Transverse colon (tissue), 4 donors: Measurements from ENCODE around the gene DLGAP1. TPM values are rescaled to one million over a fixed set of nuclear protein-coding genes. Genes with fewer than 3 reads are reported as not detected.

Experiments used
- DNase-seq: peaks from one replicate; pipeline ENCODE4 v3.0.0-alpha.2; 2019
- H3K27ac ChIP-seq, 4 donors: fragments of 200-600 bp; sonication (generic); 2 replicates each; pipeline ENCODE4 v1.5.1; 2016 to 2018; ENCODE audit warnings: inconsistent platforms in 4 of 4
- H3K27me3 ChIP-seq: fragments of 200-600 bp; sonication (generic); 2 replicates; pipeline ENCODE4 v1.5.1; 2017; ENCODE audit warnings: inconsistent platforms
- H3K36me3 ChIP-seq, 4 donors: fragments of 200-600 bp; sonication (generic); 2 replicates each; pipeline ENCODE4 v1.5.1; 2017 to 2019; ENCODE audit warnings: inconsistent platforms in 4 of 4
- H3K4me1 ChIP-seq, 4 donors: fragments of 200-600 bp; sonication (generic); 2 replicates each; pipeline ENCODE4 v1.5.1; 2017 to 2020; ENCODE audit warnings: inconsistent platforms in 4 of 4
- H3K4me3 ChIP-seq, 4 donors: fragments of 200-600 bp; sonication (generic); 1 replicate in 1 of 4; 2 replicates in 3 of 4; pipeline versions ENCODE4 v1.5.1 to v1.6.1; 2017 to 2019; ENCODE audit warnings: inconsistent platforms in 4 of 4
- H3K9me3 ChIP-seq, 2 donors: fragments of 200-600 bp; sonication (generic); 2 replicates each; pipeline ENCODE4 v1.5.1; 2017 to 2019; ENCODE audit warnings: inconsistent platforms in 2 of 2
- CTCF ChIP-seq, 5 experiments: fragments of 200-600 bp in 3 of 5; fragments of 450-650 bp in 2 of 5; sonication (generic) in 3 of 5; IDR thresholded peaks; 1 replicate in 2 of 5; 2 replicates in 3 of 5; pipeline ENCODE4 v1.5.1; 2016 to 2017; ENCODE audit warnings: antibody characterized with exemption in 5 of 5, inconsistent platforms in 3 of 5, mild to moderate bottlenecking in 2 of 5, moderate library complexity in 1 of 5
- EP300 ChIP-seq: sonication (generic); formaldehyde crosslinking; IDR thresholded peaks from one replicate; pipeline ENCODE4 v1.6.1; 2017; ENCODE audit warnings: antibody characterized with exemption, low read depth
- POLR2A ChIP-seq: fragments of 450-650 bp; IDR thresholded peaks from one replicate; pipeline ENCODE4 v1.6.1; 2016; ENCODE audit warnings: antibody characterized with exemption, mild to moderate bottlenecking, moderate library complexity
- POLR2AphosphoS5 ChIP-seq, 3 donors: sonication (generic); formaldehyde crosslinking; IDR thresholded peaks; one replicate each; pipeline ENCODE4 v1.6.1; 2016; ENCODE audit warnings: antibody characterized with exemption in 3 of 3
- WGBS, 2 donors: methylation state at CpG; one replicate each; pipeline ENCODE4 v1.1.5; 2018; ENCODE audit warnings: low coverage in 1 of 2; 5-methylcytosine and 5-hydroxymethylcytosine counted together
- in situ Hi-C, 4 donors: fragments of 200-750 bp; cut with MboI; loops; one replicate each; pipeline versions ENCODE4 v1.15.0 to v1.15.1; 2017; ENCODE audit warnings: low sequenced_read_pairs in 3 of 4, low pct_ligation_motif_present in 1 of 4, low pct_unique_long_range_greater_than_20kb in 1 of 4
- intact Hi-C: fragments of 100-400 bp; cut with DNase I; formaldehyde crosslinking; loops from one replicate; pipeline ENCODE4 v1.15.1; 2023; ENCODE audit warnings: low total_unique reads
- total RNA-seq, 4 donors: library from RNA; depleted of rRNA; stranded (reverse); fragments of >200 nt; gene quantifications; one replicate each; pipeline ENCODE4 v1.1.0, GENCODE V29; 2016

DLGAP1 gene
- total RNA-seq, 4 donors from 2014 or later: 2.7 to 7.2 (median 3.3) TPM

GRCh38 chr18:3486512-3486911 lies 968.6 kb downstream of the DLGAP1 start:
- intact Hi-C loops (no loop called here), in situ Hi-C loops (no loop called here)
- H3K9me3 ChIP-seq: no peaks in the 10 kb centered on the region
- TF ChIP-seq POLR2A: no peak
- TF ChIP-seq EP300: no peak
- TF ChIP-seq CTCF (IDR thresholded peaks at IDR 0.05): no peak
- no peak for TF ChIP-seq POLR2AphosphoS5 (IDR thresholded peaks at IDR 0.05)
- no peaks in the 10 kb centered on the region for H3K27me3 ChIP-seq
- H3K4me1 ChIP-seq: no peaks in the 10 kb centered on the region
- 60 to 91% methylated on average over 2 to 7 of the region's 7 CpGs for WGBS, 2 donors
- no peaks in the 10 kb centered on the region for H3K36me3 ChIP-seq
- DNase-seq: no peak
- no peak overlapping the region for H3K4me3 ChIP-seq
- no peak overlapping the region for H3K27ac ChIP-seq

- Histone ChIP-seq H3K4me3 (no peak overlapping the region), H3K27ac (no peak overlapping the region), H3K9me3 (no peaks in the 10 kb centered on the region), H3K36me3 (no peaks in the 10 kb centered on the region), H3K4me1 (no peaks in the 10 kb centered on the region), H3K27me3 (no peaks in the 10 kb centered on the region)
- TF ChIP-seq CTCF (IDR thresholded peaks at IDR 0.05): no peak
- TF ChIP-seq POLR2A: no peak
- TF ChIP-seq POLR2AphosphoS5 (IDR thresholded peaks at IDR 0.05): no peak
- no peak for TF ChIP-seq EP300
- WGBS, 2 donors: 79 to 94% methylated on average over 3 to 9 of the region's 9 CpGs
- DNase-seq: no peak
- intact Hi-C loops: no loop called here
- in situ Hi-C loops: no loop called here
These were observed 969.7 kb downstream of the DLGAP1 start for GRCh38 chr18:3485153-3486149.

- Histone ChIP-seq H3K4me3 (no peak overlapping the region), H3K27ac (no peak overlapping the region), H3K36me3 (no peaks in the 10 kb centered on the region), H3K27me3 (no peaks in the 10 kb centered on the region), H3K4me1 (peaks cover 0 to 9% (median 6%) of the 10 kb centered on the region in 4 donors), H3K9me3 (no peaks in the 10 kb centered on the region)
- intact Hi-C loops: no loop called here
- no peak for DNase-seq
- WGBS, 2 donors: 79 to 89% methylated on average over 3 of the region's 3 CpGs
- TF ChIP-seq EP300 (no peak), POLR2A (no peak), CTCF (IDR thresholded peaks at IDR 0.05) (no peak), POLR2AphosphoS5 (IDR thresholded peaks at IDR 0.05) (no peak)
- in situ Hi-C loops: no loop called here
These were observed 972.8 kb downstream of the DLGAP1 start for GRCh38 chr18:3482258-3482657.

- intact Hi-C loops: no loop called here
- Histone ChIP-seq H3K4me3 (no peak overlapping the region), H3K36me3 (no peaks in the 10 kb centered on the region), H3K4me1 (peaks cover 0 to 9% (median 6%) of the 10 kb centered on the region in 4 donors), H3K9me3 (no peaks in the 10 kb centered on the region), H3K27me3 (no peaks in the 10 kb centered on the region), H3K27ac (no peak overlapping the region)
- TF ChIP-seq POLR2AphosphoS5 (IDR thresholded peaks at IDR 0.05) (no peak), EP300 (no peak), CTCF (IDR thresholded peaks at IDR 0.05) (peak in 4 of 5 experiments; percentile 27 to 37 (median 32))
- DNase-seq: peak; percentile 35
- in situ Hi-C loops: no loop called here
- WGBS, 2 donors: 48 to 51% methylated on average over 4 to 5 of the region's 5 CpGs
These were observed 973.4 kb downstream of the DLGAP1 start for GRCh38 chr18:3481696-3482210.
